ENCODE data around the gene RSRC1.
A peak's percentile ranks its signal among the peaks of the same experiment; 100 is the strongest.
"Not testable (repeated sequence)": the region's sequence is repeated elsewhere in the genome, so short reads cannot be mapped to it uniquely, and the experiment has no call there.

RSRC1 gene

DNA sequence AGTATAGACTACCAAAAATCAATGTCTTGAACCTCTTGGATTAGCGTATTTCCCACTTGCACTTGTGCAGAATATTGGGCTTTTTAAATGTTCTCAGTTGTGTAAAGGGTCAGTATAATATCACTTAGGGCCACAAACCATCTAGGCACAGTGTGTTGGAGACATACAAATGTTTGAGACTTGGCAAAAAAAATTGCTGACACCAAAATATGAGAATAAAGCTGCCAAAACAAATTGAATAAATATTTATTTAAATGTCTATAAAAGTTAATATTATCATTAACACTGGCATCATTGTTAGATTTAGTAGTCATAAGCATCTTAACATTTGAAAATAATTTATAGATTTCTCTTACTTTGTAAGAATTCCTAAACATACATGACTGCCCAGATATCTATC is 430.2 kb downstream of the RSRC1 start:
- Histone ChIP-seq H3K4me1 (ENCODE audit: control insufficient read depth, insufficient read depth, low read length, unreplicated experiment) (no peaks in the 10 kb centered on the region), H3K27ac (ENCODE audit: low read depth, low read length) (no peak overlapping the region), H3K79me2 (ENCODE audit: control insufficient read depth, insufficient read depth, low read length, unreplicated experiment) (no peaks in the 10 kb centered on the region), H2AFZ (ENCODE audit: low read length, unreplicated experiment) (peak overlapping the region; percentile 87), H3K4me3 (ENCODE audit: low read depth, low read length) (no peak overlapping the region), H3K27me3 (ENCODE audit: insufficient read depth, low read length) (no peaks in the 10 kb centered on the region), H3K36me3 (ENCODE audit: insufficient read depth, low read length) (peaks cover 12% of the 10 kb centered on the region)

DNA sequence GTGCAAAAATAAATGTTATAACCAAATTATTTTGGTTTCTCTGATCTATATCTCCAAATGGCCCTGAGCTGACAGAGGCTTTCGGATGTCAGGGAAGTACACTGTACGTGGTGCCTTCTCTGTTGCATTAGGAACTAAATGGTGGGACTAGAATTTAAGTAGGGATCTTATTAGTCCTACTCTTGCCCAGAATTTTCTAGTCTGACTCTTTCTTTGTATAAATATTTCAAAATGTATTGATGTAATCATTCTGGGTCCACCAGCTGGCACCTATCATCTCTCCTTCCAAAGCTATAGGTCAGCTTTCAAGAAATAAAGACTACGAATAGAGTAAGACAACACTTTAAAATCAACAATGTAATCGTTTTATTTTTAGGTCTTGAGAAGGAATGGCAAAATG is 438.8 kb downstream of the RSRC1 start:
- Histone ChIP-seq H3K27ac (ENCODE audit: low read depth, low read length) (no peak overlapping the region), H3K27me3 (ENCODE audit: insufficient read depth, low read length) (no peaks in the 10 kb centered on the region), H3K4me1 (ENCODE audit: control insufficient read depth, insufficient read depth, low read length, unreplicated experiment) (no peaks in the 10 kb centered on the region), H2AFZ (ENCODE audit: low read length, unreplicated experiment) (no peak overlapping the region), H3K4me3 (ENCODE audit: low read depth, low read length) (no peak overlapping the region), H3K79me2 (ENCODE audit: control insufficient read depth, insufficient read depth, low read length, unreplicated experiment) (no peaks in the 10 kb centered on the region), H3K36me3 (ENCODE audit: insufficient read depth, low read length) (peaks cover 10% of the 10 kb centered on the region)

DNA sequence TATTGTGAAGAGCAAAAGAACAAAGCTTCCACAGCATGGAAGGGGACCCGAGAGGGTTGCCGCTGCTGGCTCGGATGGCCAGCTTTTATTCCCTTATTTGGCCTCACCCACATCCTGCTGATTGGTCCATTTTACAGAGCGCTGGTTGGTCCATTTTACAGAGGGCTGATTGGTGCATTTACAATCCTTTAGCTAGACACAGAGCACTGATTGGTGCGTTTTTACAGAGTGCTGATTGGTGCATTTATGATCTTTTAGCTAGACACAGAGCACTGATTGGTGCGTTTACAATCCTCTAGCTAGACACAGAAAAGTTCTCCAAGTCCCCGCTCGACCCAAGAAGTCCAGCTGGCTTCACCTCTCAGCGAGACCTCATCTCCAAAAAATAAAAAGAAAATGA is 440.0 kb downstream of the RSRC1 start:
- H3K79me2 ChIP-seq (ENCODE audit: control insufficient read depth, insufficient read depth, low read length, unreplicated experiment); H3K36me3 ChIP-seq (ENCODE audit: insufficient read depth, low read length); H3K27me3 ChIP-seq (ENCODE audit: insufficient read depth, low read length); H3K27ac ChIP-seq (ENCODE audit: low read depth, low read length); H3K4me1 ChIP-seq (ENCODE audit: control insufficient read depth, insufficient read depth, low read length, unreplicated experiment); H3K4me3 ChIP-seq (ENCODE audit: low read depth, low read length); H2AFZ ChIP-seq (ENCODE audit: low read length, unreplicated experiment): not testable (repeated sequence)

DNA sequence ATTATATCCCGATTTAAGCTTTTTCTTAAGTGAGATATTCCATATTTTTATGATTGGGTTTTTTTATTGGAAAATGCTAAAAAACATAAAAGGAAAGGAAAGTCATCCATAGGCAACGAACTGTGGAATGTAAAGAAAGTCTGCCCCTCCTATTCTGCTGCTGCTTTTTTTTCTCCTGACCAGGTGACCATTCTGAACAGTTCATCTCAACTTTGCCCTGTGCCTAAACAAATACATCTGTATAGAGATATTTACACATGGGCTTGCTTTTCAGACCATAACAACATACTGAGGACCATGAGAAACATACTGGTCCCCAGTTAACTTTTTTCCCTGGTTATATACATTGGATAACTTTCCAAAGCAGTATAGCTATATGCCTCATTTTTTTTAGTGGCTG is 442.2 kb downstream of the RSRC1 start:
- H3K4me3 ChIP-seq (ENCODE audit: low read depth, low read length), result no peak overlapping the region
- no peaks in the 10 kb centered on the region for H3K79me2 ChIP-seq (ENCODE audit: control insufficient read depth, insufficient read depth, low read length, unreplicated experiment)
- no peaks in the 10 kb centered on the region for H3K27me3 ChIP-seq (ENCODE audit: insufficient read depth, low read length)
- H2AFZ ChIP-seq (ENCODE audit: low read length, unreplicated experiment), result no peak overlapping the region
- no peaks in the 10 kb centered on the region for H3K4me1 ChIP-seq (ENCODE audit: control insufficient read depth, insufficient read depth, low read length, unreplicated experiment)
- peaks cover 3% of the 10 kb centered on the region; the same call in 1 of the 2 replicates for H3K36me3 ChIP-seq (ENCODE audit: insufficient read depth, low read length)
- no peak overlapping the region for H3K27ac ChIP-seq (ENCODE audit: low read depth, low read length)

DNA sequence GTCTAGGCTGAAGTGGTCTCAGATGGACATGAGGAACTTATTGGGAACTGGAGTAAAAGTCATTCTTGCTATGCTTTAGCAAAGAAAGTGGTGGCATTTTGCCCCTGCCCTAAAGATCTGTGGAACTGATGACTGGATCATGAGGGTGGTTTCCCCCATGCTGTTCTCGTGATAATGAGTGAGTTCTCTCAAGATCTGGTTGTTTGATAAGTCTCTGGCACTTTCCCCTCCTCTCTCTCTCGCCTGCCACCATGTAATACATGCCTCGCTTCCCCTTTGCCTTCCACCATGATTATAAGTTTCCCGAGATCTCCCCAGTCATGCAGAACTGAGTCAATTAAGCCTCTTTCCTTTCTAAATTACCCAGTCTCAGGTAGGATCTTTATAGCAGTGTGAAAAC is 449.6 kb downstream of the RSRC1 start:
- no peaks in the 10 kb centered on the region for H3K4me1 ChIP-seq (ENCODE audit: control insufficient read depth, insufficient read depth, low read length, unreplicated experiment)
- H3K4me3 ChIP-seq (ENCODE audit: low read depth, low read length), result no peak overlapping the region
- no peaks in the 10 kb centered on the region for H3K79me2 ChIP-seq (ENCODE audit: control insufficient read depth, insufficient read depth, low read length, unreplicated experiment)
- H3K36me3 ChIP-seq (ENCODE audit: insufficient read depth, low read length), result no peaks in the 10 kb centered on the region
- H3K27ac ChIP-seq (ENCODE audit: low read depth, low read length), result no peak overlapping the region
- no peak overlapping the region for H2AFZ ChIP-seq (ENCODE audit: low read length, unreplicated experiment)
- no peaks in the 10 kb centered on the region for H3K27me3 ChIP-seq (ENCODE audit: insufficient read depth, low read length)

DNA sequence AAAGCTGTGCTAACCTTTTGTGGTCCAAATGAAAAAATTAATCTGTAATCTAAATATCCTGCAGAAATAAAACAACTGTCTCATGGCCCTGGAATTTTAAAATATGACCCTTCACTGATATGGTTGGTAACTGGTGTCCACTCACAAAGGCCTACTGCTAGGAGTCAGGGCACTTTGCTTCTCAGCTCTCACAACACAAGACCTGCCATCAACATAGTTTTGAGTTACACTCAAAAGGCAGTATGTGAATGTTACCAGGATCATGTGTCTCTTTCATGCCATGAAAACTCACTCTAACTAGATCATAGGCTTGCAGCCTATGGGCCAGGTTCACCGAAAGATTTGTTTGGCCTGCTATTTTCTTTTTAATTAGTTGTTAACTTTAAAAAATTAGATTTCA is 451.1 kb downstream of the RSRC1 start:
- no peaks in the 10 kb centered on the region for H3K36me3 ChIP-seq (ENCODE audit: insufficient read depth, low read length)
- no peaks in the 10 kb centered on the region for H3K4me1 ChIP-seq (ENCODE audit: control insufficient read depth, insufficient read depth, low read length, unreplicated experiment)
- H3K27me3 ChIP-seq (ENCODE audit: insufficient read depth, low read length), result no peaks in the 10 kb centered on the region
- H3K27ac ChIP-seq (ENCODE audit: low read depth, low read length), result no peak overlapping the region
- H3K79me2 ChIP-seq (ENCODE audit: control insufficient read depth, insufficient read depth, low read length, unreplicated experiment), result no peaks in the 10 kb centered on the region
- H2AFZ ChIP-seq (ENCODE audit: low read length, unreplicated experiment), result no peak overlapping the region
- H3K4me3 ChIP-seq (ENCODE audit: low read depth, low read length), result no peak overlapping the region

DNA sequence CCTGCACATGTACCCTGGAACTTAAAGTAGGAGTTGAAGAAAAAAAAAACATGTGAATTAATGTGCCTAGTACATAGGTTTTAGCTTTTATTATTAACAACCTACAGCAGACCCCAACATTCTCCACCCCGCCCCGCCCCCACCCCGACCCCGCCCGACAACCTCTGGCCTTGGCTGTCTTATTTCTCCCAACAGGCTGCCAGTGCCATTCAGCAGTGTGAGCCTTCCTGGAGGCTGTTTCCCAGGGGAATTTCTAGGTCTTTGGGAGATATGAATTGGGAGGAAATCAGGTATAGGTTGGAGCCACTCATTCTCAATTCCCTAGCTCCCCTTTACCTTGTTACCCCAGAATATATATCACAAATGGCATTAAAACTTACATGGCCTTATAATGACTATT is 452.8 kb downstream of the RSRC1 start:
- Histone ChIP-seq H3K27ac (ENCODE audit: low read depth, low read length) (no peak overlapping the region), H2AFZ (ENCODE audit: low read length, unreplicated experiment) (no peak overlapping the region), H3K27me3 (ENCODE audit: insufficient read depth, low read length) (no peaks in the 10 kb centered on the region)

DNA sequence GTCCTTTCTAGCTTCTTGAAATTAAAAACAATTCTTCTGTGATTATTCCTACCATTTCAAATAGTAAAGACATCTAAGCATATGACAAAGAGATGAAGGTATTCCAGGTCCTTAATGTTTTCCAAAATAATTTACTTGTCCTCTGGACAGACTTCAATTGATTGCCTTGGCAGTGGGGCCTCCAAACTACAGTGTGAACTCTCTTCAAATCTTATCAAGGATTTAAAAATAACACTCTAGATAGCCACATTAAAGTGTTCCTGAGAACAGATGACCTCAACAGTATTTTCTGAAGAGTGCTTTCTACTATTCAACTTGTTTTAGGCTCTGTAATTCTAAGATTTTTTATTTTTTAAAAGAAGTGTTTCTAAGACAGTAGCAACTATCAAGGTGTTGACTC is 453.2 kb downstream of the RSRC1 start:
- H3K79me2 ChIP-seq (ENCODE audit: control insufficient read depth, insufficient read depth, low read length, unreplicated experiment), result no peaks in the 10 kb centered on the region
- no peak overlapping the region for H3K27ac ChIP-seq (ENCODE audit: low read depth, low read length)
- H3K4me3 ChIP-seq (ENCODE audit: low read depth, low read length), result no peak overlapping the region
- H3K27me3 ChIP-seq (ENCODE audit: insufficient read depth, low read length), result no peaks in the 10 kb centered on the region
- no peaks in the 10 kb centered on the region for H3K4me1 ChIP-seq (ENCODE audit: control insufficient read depth, insufficient read depth, low read length, unreplicated experiment)
- H3K36me3 ChIP-seq (ENCODE audit: insufficient read depth, low read length), result no peaks in the 10 kb centered on the region
- no peak overlapping the region for H2AFZ ChIP-seq (ENCODE audit: low read length, unreplicated experiment)

More for the DNA sequence above, 452.8 kb downstream of the RSRC1 start:
- H3K4me1 ChIP-seq (ENCODE audit: control insufficient read depth, insufficient read depth, low read length, unreplicated experiment), result no peaks in the 10 kb centered on the region
- no peaks in the 10 kb centered on the region for H3K36me3 ChIP-seq (ENCODE audit: insufficient read depth, low read length)
- H3K79me2 ChIP-seq (ENCODE audit: control insufficient read depth, insufficient read depth, low read length, unreplicated experiment), result no peaks in the 10 kb centered on the region
- H3K4me3 ChIP-seq (ENCODE audit: low read depth, low read length), result no peak overlapping the region

DNA sequence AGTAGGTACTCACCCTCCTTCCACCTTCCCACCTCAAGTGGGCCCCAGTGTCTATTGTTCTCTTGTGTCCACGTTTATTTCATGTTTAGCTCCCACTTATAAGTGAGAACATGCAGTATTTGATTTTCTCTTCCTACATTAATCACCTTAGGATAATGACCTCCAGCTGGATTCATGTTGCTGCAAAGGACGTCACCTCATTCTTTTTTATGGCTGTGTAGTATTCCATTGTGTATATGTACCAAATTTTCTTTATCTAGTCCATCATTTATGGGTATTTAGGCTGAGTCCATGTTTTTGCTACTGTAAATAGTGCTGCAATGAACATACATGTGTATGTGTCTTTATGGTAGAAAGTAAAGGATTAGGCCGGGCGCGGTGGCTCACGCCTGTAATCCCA is 455.2 kb downstream of the RSRC1 start:
- Histone ChIP-seq H3K27ac (ENCODE audit: low read depth, low read length) (no peak overlapping the region), H3K27me3 (ENCODE audit: insufficient read depth, low read length) (no peaks in the 10 kb centered on the region), H2AFZ (ENCODE audit: low read length, unreplicated experiment) (no peak overlapping the region), H3K36me3 (ENCODE audit: insufficient read depth, low read length) (no peaks in the 10 kb centered on the region), H3K79me2 (ENCODE audit: control insufficient read depth, insufficient read depth, low read length, unreplicated experiment) (no peaks in the 10 kb centered on the region), H3K4me3 (ENCODE audit: low read depth, low read length) (no peak overlapping the region), H3K4me1 (ENCODE audit: control insufficient read depth, insufficient read depth, low read length, unreplicated experiment) (no peaks in the 10 kb centered on the region)

DNA sequence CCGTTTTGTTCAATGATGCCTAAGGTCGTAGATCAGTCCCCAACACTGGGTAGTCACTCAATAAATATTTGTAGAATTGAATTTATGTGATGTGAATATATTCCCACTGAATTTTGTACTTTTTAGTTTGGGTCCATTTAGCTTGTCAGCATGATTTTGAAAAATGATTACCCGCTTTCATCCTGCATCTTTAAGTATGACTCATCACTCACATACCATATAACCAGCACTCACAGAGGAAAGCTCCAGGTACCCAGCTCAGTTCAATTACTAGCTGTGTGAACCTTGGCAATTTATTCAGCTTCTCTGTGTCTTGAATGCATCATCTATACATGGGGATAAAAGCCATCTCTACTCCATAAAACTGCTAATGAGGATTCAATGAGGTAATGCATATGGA is 458.9 kb downstream of the RSRC1 start:
- Histone ChIP-seq H3K4me1 (ENCODE audit: control insufficient read depth, insufficient read depth, low read length, unreplicated experiment) (peaks cover 5% of the 10 kb centered on the region), H3K27ac (ENCODE audit: low read depth, low read length) (no peak overlapping the region), H2AFZ (ENCODE audit: low read length, unreplicated experiment) (no peak overlapping the region), H3K36me3 (ENCODE audit: insufficient read depth, low read length) (no peaks in the 10 kb centered on the region), H3K4me3 (ENCODE audit: low read depth, low read length) (no peak overlapping the region), H3K27me3 (ENCODE audit: insufficient read depth, low read length) (no peaks in the 10 kb centered on the region), H3K79me2 (ENCODE audit: control insufficient read depth, insufficient read depth, low read length, unreplicated experiment) (no peaks in the 10 kb centered on the region)

DNA sequence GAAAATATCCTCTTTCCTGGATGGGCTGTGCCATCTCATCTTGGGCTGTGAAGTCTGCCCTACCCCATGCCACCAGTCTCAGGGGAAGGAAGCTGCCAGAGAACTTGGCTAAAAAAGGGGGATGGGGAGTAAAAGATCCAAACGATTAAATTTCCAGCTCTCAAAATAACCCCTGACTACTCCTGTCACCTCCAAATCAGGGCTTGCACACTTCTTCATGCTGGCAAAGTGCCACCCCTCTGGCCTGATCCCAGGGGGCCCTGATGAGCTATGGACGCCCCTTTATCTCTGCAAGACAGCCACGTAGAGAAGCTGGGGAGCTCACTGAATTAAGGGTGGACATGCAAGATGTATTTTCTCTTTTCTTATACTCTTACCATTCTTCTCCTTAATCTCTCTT is 459.9 kb downstream of the RSRC1 start:
- Histone ChIP-seq H3K36me3 (ENCODE audit: insufficient read depth, low read length) (no peaks in the 10 kb centered on the region), H3K27me3 (ENCODE audit: insufficient read depth, low read length) (no peaks in the 10 kb centered on the region), H2AFZ (ENCODE audit: low read length, unreplicated experiment) (no peak overlapping the region), H3K27ac (ENCODE audit: low read depth, low read length) (no peak overlapping the region), H3K4me1 (ENCODE audit: control insufficient read depth, insufficient read depth, low read length, unreplicated experiment) (peaks cover 6% of the 10 kb centered on the region), H3K79me2 (ENCODE audit: control insufficient read depth, insufficient read depth, low read length, unreplicated experiment) (no peaks in the 10 kb centered on the region), H3K4me3 (ENCODE audit: low read depth, low read length) (no peak overlapping the region)
